ENCODE measurements around the gene CD2BP2.
"Not testable (repeated sequence)": the region's sequence is repeated elsewhere in the genome, so short reads cannot be mapped to it uniquely, and the experiment has no call there.

DNA sequence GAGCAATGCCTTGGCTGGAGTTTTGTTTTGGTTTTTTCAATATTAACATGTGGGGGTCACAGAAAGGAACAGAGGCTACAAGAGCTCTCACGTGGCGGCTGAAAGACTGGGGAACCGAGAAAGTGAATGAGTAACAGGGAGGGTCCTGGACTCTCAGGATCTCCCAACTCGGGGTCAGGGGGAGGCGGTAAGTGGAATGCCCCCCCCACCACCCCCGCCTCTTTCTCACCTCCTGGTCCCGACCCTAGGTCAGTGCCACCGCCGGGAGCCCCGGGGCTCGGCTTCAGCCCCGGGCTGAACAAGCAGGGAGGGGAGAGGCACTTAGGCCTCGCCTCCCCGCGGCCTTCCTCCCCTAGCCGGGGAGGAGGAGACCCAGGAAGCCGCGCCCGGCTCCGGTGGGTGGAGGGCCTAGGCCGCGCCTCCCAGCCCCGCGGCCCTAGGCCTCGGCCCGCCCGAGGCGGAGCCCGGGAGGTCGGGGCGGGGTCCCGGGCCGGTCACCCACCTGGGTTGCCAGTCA is 20.6 kb downstream of the CD2BP2 start:
- TF ChIP-seq, protein P1, sequence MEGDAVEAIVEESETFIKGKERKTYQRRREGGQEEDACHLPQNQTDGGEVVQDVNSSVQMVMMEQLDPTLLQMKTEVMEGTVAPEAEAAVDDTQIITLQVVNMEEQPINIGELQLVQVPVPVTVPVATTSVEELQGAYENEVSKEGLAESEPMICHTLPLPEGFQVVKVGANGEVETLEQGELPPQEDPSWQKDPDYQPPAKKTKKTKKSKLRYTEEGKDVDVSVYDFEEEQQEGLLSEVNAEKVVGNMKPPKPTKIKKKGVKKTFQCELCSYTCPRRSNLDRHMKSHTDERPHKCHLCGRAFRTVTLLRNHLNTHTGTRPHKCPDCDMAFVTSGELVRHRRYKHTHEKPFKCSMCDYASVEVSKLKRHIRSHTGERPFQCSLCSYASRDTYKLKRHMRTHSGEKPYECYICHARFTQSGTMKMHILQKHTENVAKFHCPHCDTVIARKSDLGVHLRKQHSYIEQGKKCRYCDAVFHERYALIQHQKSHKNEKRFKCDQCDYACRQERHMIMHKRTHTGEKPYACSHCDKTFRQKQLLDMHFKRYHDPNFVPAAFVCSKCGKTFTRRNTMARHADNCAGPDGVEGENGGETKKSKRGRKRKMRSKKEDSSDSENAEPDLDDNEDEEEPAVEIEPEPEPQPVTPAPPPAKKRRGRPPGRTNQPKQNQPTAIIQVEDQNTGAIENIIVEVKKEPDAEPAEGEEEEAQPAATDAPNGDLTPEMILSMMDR (IDR thresholded peaks at IDR 0.05), result not testable (repeated sequence)
- TF ChIP-seq EZH2 (IDR thresholded peaks at IDR 0.05; ENCODE audit: borderline replicate concordance, insufficient read depth, low read depth, low read length, poor library complexity, severe bottlenecking), result not testable (repeated sequence)

Data from B cell (primary cell).